T-helper 2 cell treated with Interferon-gamma antibody and Interleukin-4, amounts not matched to agents 5 μg/mL and 100 μg/mL, for 36 hours (primary cell): ENCODE measurements around the gene ADGRA1.

Experiments
- DNase-seq: peaks from one replicate; pipeline ENCODE4 v3.0.0; 2021; ENCODE audit warnings: low spot score
- H3K27ac Mint-ChIP-seq: one replicate; pipeline ENCODE4 v1.8.0; 2021; ENCODE audit warnings: mild to moderate bottlenecking, mixed read lengths
- H3K27me3 Mint-ChIP-seq: one replicate; pipeline ENCODE4 v1.8.0; 2021; ENCODE audit warnings: low read depth, mixed read lengths
- H3K36me3 Mint-ChIP-seq: one replicate; pipeline ENCODE4 v1.8.0; 2021; ENCODE audit warnings: low read depth, mixed read lengths
- H3K4me1 Mint-ChIP-seq: one replicate; pipeline ENCODE4 v1.8.0; 2021; ENCODE audit warnings: low read depth, mixed read lengths
- H3K4me3 Mint-ChIP-seq: one replicate; pipeline ENCODE4 v1.8.0; 2022; ENCODE audit warnings: mild to moderate bottlenecking, moderate library complexity, mixed read lengths
- H3K9me3 Mint-ChIP-seq: one replicate; pipeline ENCODE4 v1.8.0; 2021; ENCODE audit warnings: mixed read lengths

Gene ADGRA1

GRCh38 chr10:133075346-133076137 lies 12.2 kb upstream of the ADGRA1 start:
- Mint-ChIP-seq H3K4me3 (no peak overlapping the region), H3K9me3 (no peaks in the 10 kb centered on the region), H3K27me3 (no peaks in the 10 kb centered on the region), H3K36me3 (no peaks in the 10 kb centered on the region), H3K4me1 (no peaks in the 10 kb centered on the region), H3K27ac (no peak overlapping the region)
- no peak for DNase-seq

GRCh38 chr10:133076274-133077038 lies 11.3 kb upstream of the ADGRA1 start:
- no peak for DNase-seq
- no peaks in the 10 kb centered on the region for H3K36me3 Mint-ChIP-seq
- no peak overlapping the region for H3K27ac Mint-ChIP-seq
- H3K4me1 Mint-ChIP-seq = no peaks in the 10 kb centered on the region
- H3K4me3 Mint-ChIP-seq = no peak overlapping the region
- H3K27me3 Mint-ChIP-seq = no peaks in the 10 kb centered on the region
- H3K9me3 Mint-ChIP-seq = no peaks in the 10 kb centered on the region

- DNase-seq = no peak
- Mint-ChIP-seq H3K36me3 (no peaks in the 10 kb centered on the region), H3K4me3 (no peak overlapping the region), H3K27me3 (no peaks in the 10 kb centered on the region), H3K9me3 (no peaks in the 10 kb centered on the region), H3K4me1 (no peaks in the 10 kb centered on the region), H3K27ac (no peak overlapping the region)
These were observed 7.7 kb upstream of the ADGRA1 start for GRCh38 chr10:133079836-133080682.

GRCh38 chr10:133080683-133081040 lies 7.1 kb upstream of the ADGRA1 start:
- no peaks in the 10 kb centered on the region for H3K27me3 Mint-ChIP-seq
- H3K4me3 Mint-ChIP-seq = no peak overlapping the region
- H3K36me3 Mint-ChIP-seq = no peaks in the 10 kb centered on the region
- H3K4me1 Mint-ChIP-seq = no peaks in the 10 kb centered on the region
- DNase-seq = no peak
- H3K27ac Mint-ChIP-seq = no peak overlapping the region
- no peaks in the 10 kb centered on the region for H3K9me3 Mint-ChIP-seq

GRCh38 chr10:133081636-133082035 lies 6.1 kb upstream of the ADGRA1 start:
- H3K36me3 Mint-ChIP-seq = no peaks in the 10 kb centered on the region
- no peak overlapping the region for H3K27ac Mint-ChIP-seq
- H3K9me3 Mint-ChIP-seq = no peaks in the 10 kb centered on the region
- DNase-seq = no peak
- H3K4me1 Mint-ChIP-seq = no peaks in the 10 kb centered on the region
- H3K27me3 Mint-ChIP-seq = peaks cover under 1% of the 10 kb centered on the region
- H3K4me3 Mint-ChIP-seq = no peak overlapping the region

- no peak for DNase-seq
- Mint-ChIP-seq H3K36me3 (no peaks in the 10 kb centered on the region), H3K27me3 (peaks cover 7% of the 10 kb centered on the region), H3K9me3 (no peaks in the 10 kb centered on the region), H3K4me3 (no peak overlapping the region), H3K4me1 (no peaks in the 10 kb centered on the region), H3K27ac (no peak overlapping the region)
These were observed 4.9 kb upstream of the ADGRA1 start for GRCh38 chr10:133082685-133083421.

- no peak for DNase-seq
- Mint-ChIP-seq H3K9me3 (no peaks in the 10 kb centered on the region), H3K36me3 (no peaks in the 10 kb centered on the region), H3K27ac (no peak overlapping the region), H3K4me3 (no peak overlapping the region), H3K4me1 (no peaks in the 10 kb centered on the region), H3K27me3 (peaks cover 7% of the 10 kb centered on the region)
These were observed 4.2 kb upstream of the ADGRA1 start for GRCh38 chr10:133083422-133084100.

GRCh38 chr10:133084491-133084890 lies 3.2 kb upstream of the ADGRA1 start:
- Mint-ChIP-seq H3K27ac (no peak overlapping the region), H3K27me3 (peaks cover 7% of the 10 kb centered on the region), H3K4me1 (no peaks in the 10 kb centered on the region), H3K36me3 (no peaks in the 10 kb centered on the region), H3K4me3 (no peak overlapping the region), H3K9me3 (no peaks in the 10 kb centered on the region)
- DNase-seq = no peak

- peaks cover 7% of the 10 kb centered on the region for H3K27me3 Mint-ChIP-seq
- no peaks in the 10 kb centered on the region for H3K9me3 Mint-ChIP-seq
- H3K4me1 Mint-ChIP-seq = no peaks in the 10 kb centered on the region
- H3K36me3 Mint-ChIP-seq = no peaks in the 10 kb centered on the region
- no peak for DNase-seq
- H3K27ac Mint-ChIP-seq = no peak overlapping the region
- no peak overlapping the region for H3K4me3 Mint-ChIP-seq
These were observed 2.2 kb upstream of the ADGRA1 start for GRCh38 chr10:133085251-133086125.

GRCh38 chr10:133086247-133086646 lies 1.5 kb upstream of the ADGRA1 start:
- Mint-ChIP-seq H3K9me3 (no peaks in the 10 kb centered on the region), H3K4me1 (no peaks in the 10 kb centered on the region), H3K4me3 (no peak overlapping the region), H3K27ac (no peak overlapping the region), H3K27me3 (peaks cover 9% of the 10 kb centered on the region), H3K36me3 (no peaks in the 10 kb centered on the region)
- no peak for DNase-seq

- peaks cover 10% of the 10 kb centered on the region for H3K27me3 Mint-ChIP-seq
- no peaks in the 10 kb centered on the region for H3K36me3 Mint-ChIP-seq
- DNase-seq = no peak
- H3K27ac Mint-ChIP-seq = no peak overlapping the region
- H3K4me1 Mint-ChIP-seq = no peaks in the 10 kb centered on the region
- H3K9me3 Mint-ChIP-seq = no peaks in the 10 kb centered on the region
- no peak overlapping the region for H3K4me3 Mint-ChIP-seq
These were observed 562 bp upstream of the ADGRA1 start for GRCh38 chr10:133087045-133087678.
